HCT116 (cell line): ENCODE measurements around the gene TP53TG5. TPM values are rescaled to one million over a fixed set of nuclear protein-coding genes. Genes with fewer than 3 reads are reported as not detected.

Experiments
- ATAC-seq: fragments of 200-7000 bp; cut with Tn5 transposase; 2 replicates; pipeline ENCODE4 v1.9.1; 2020; ENCODE audit warnings: mild to moderate bottlenecking, moderate library complexity
- BruUV-seq: library from RNA; stranded (reverse); fragments of 400-500 nt; replicated peaks from 2 replicates; lab custom pipeline; 2021; lab: Mats Ljungman, UMichigan
- CTCF ChIA-PET: fragments of 300-600 bp; sonication (Branson Sonifier 250); formaldehyde crosslinking; loops from one replicate; lab custom pipeline; 2021; ENCODE audit warnings: antibody characterized with exemption; lab: Charles Lee
- POLR2A ChIA-PET: fragments of 300-600, 350-600 bp; sonication (Branson Sonifier 250); formaldehyde crosslinking; loops from one replicate; lab custom pipeline; 2021; ENCODE audit warnings: antibody characterized with exemption; lab: Charles Lee
- RAD21 ChIA-PET, 2 experiments: fragments of 300-600 bp; sonication (Branson Sonifier 250); formaldehyde crosslinking; loops; one replicate each; lab custom pipeline; 2023; ENCODE audit warnings: low total read pairs in 2 of 2; ENCODE audit not compliant: uncharacterized antibody in 2 of 2, unreplicated experiment in 2 of 2, low non-redundant PET in 1 of 2; lab: Charles Lee
- DNase-seq: peaks from one replicate; pipeline ENCODE4 v3.0.0-alpha.2; 2010; ENCODE audit warnings: low read depth, low spot score
- H2AFZ ChIP-seq: fragments of 200-600 bp; shearing (Covaris generic), sonication (generic); 2 replicates; pipeline ENCODE4 v1.6.1; 2017; ENCODE audit warnings: low read depth, mixed run types, mixed read lengths, antibody characterized with exemption, low read length; ENCODE audit not compliant: poor library complexity, severe bottlenecking
- H3K27ac ChIP-seq: 2 replicates; pipeline ENCODE4 v1.5.1; 2012; ENCODE audit warnings: low read depth, low read length
- H3K27me3 ChIP-seq: fragments of 200-600 bp; sonication (generic); 2 replicates; pipeline ENCODE4 v1.6.1; 2016; ENCODE audit warnings: mixed run types, low read length, mixed read lengths; ENCODE audit not compliant: insufficient read depth
- H3K36me3 ChIP-seq, 2 experiments: fragments of 200-500 bp in 1 of 2; fragments of 200-600 bp in 1 of 2; sonication (Bioruptor generic) in 1 of 2; sonication (generic) in 1 of 2; 2 replicates each; pipeline versions ENCODE4 v1.5.1 to v1.6.1; 2014 to 2016; ENCODE audit warnings: low read length in 2 of 2, inconsistent platforms in 1 of 2, mixed read lengths in 1 of 2, mixed run types in 1 of 2; ENCODE audit not compliant: insufficient read depth in 2 of 2, control insufficient read depth in 1 of 2
- H3K4me1 ChIP-seq, 2 experiments: fragments of 200-600 bp in 1 of 2; sonication (generic) in 1 of 2; 2 replicates each; pipeline versions ENCODE4 v1.5.1 to v1.6.1; 2012 to 2017; ENCODE audit warnings: low read length in 2 of 2, inconsistent platforms in 1 of 2, mild to moderate bottlenecking in 1 of 2, mixed read lengths in 1 of 2, mixed run types in 1 of 2, moderate library complexity in 1 of 2; ENCODE audit not compliant: insufficient read depth in 2 of 2, control insufficient read depth in 1 of 2
- H3K4me2 ChIP-seq: fragments of 200-600 bp; sonication (generic); 2 replicates; pipeline ENCODE4 v1.6.1; 2017; ENCODE audit warnings: mixed run types, low read length, mixed read lengths
- H3K4me3 ChIP-seq, 2 experiments: fragments of 200-600 bp in 1 of 2; sonication (generic) in 1 of 2; replicated peaks in 1 of 2; 2 replicates each; pipeline ENCODE4 v1.5.1; 2011 to 2016; ENCODE audit warnings: low read length in 2 of 2, control low read depth in 1 of 2, low read depth in 1 of 2, mild to moderate bottlenecking in 1 of 2, mixed read lengths in 1 of 2, mixed run types in 1 of 2
- H3K79me2 ChIP-seq: fragments of 200-600 bp; sonication (generic); 2 replicates; pipeline ENCODE4 v1.6.1; 2017; ENCODE audit warnings: mild to moderate bottlenecking, mixed run types, low read length, moderate library complexity, mixed read lengths; ENCODE audit not compliant: insufficient read depth
- H3K9ac ChIP-seq: fragments of 200-600 bp; sonication (generic); 2 replicates; pipeline ENCODE4 v1.6.1; 2016; ENCODE audit warnings: low read length, mixed read lengths
- H3K9me2 ChIP-seq: fragments of 200-600 bp; sonication (generic), shearing (Covaris generic); 2 replicates; pipeline ENCODE4 v1.6.1; 2017; ENCODE audit warnings: mixed run types, mild to moderate bottlenecking, moderate library complexity; ENCODE audit not compliant: insufficient read depth
- H3K9me3 ChIP-seq, 2 experiments: fragments of 200-500 bp in 1 of 2; fragments of 200-600 bp in 1 of 2; sonication (Bioruptor generic) in 1 of 2; sonication (generic) in 1 of 2; 2 replicates each; pipeline ENCODE4 v1.6.1; 2014 to 2017; ENCODE audit warnings: low read length in 2 of 2, mixed read lengths in 2 of 2, inconsistent platforms in 1 of 2, low read depth in 1 of 2, mild to moderate bottlenecking in 1 of 2, mixed run types in 1 of 2, moderate library complexity in 1 of 2; ENCODE audit not compliant: control insufficient read depth in 1 of 2, insufficient read depth in 1 of 2
- H4K20me1 ChIP-seq: fragments of 200-600 bp; sonication (generic), shearing (Covaris generic); 2 replicates; pipeline ENCODE4 v1.6.1; 2017; ENCODE audit warnings: mixed run types, mild to moderate bottlenecking, moderate library complexity; ENCODE audit not compliant: insufficient read depth
- EGR1 ChIP-seq: IDR thresholded peaks from 2 replicates; pipeline ENCODE4 v1.6.1; 2012; ENCODE audit warnings: low read depth
- POLR2A ChIP-seq: IDR thresholded peaks from 2 replicates; pipeline ENCODE4 v1.7.0; 2011; ENCODE audit warnings: borderline replicate concordance; ENCODE audit not compliant: insufficient read depth, insufficient read length; ENCODE audit errors: extremely low read depth
- POLR2AphosphoS5 ChIP-seq: IDR thresholded peaks from 2 replicates; pipeline ENCODE4 v1.6.1; 2011; ENCODE audit warnings: mild to moderate bottlenecking, low read depth, low read length, moderate library complexity
- SRF ChIP-seq: IDR thresholded peaks from 2 replicates; pipeline ENCODE4 v1.6.1; 2012; ENCODE audit warnings: low read depth
- intact Hi-C: fragments of 100-400 bp; cut with micrococcal nuclease; formaldehyde crosslinking; loops from 2 replicates; pipeline ENCODE4 v1.10.0; 2022
- total RNA-seq: library from RNA; stranded (reverse); gene quantifications from one replicate; pipeline ENCODE4 v1.2.1, GENCODE V29; 2021; ENCODE audit not compliant: unreplicated experiment

TP53TG5 gene
- total RNA-seq, 1 experiment from 2014 or later: 0.76 TPM

DNA sequence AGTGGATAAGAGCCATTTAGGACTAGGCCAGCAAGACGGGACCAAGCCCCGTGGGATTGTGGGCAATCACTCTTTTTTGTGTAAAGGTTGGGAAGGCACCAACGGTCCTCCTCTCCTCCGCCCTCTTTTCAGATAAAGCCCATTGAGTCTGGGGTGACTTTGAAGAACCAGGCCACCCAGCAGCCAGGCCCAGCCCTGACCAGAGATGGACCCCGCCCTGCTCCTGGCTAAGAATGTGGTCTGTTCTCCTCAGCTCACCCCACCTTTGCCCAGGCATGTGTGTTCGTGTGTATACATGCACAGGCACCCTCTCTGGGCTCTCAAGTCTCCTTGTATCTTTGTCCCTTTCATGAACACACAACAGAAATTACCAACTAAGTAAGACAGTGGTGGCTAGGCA lies 39.0 kb downstream of the TP53TG5 start:
- Histone ChIP-seq H3K27ac (peak overlapping the region; percentile 84), H2AFZ (no peak overlapping the region), H3K27me3 (no peaks in the 10 kb centered on the region), H3K4me2 (peak overlapping the region; percentile 91), H4K20me1 (0 out of 2 replicates have a peak, but pooled peaks cover 3% of the 10 kb centered on the region), H3K9me3 (no peaks in the 10 kb centered on the region), H3K36me3 (peaks cover 6 to 26% of the 10 kb centered on the region in 2 experiments; a peak in 2 of 4 replicates), H3K9ac (peak overlapping the region; percentile 80), H3K9me2 (no peaks in the 10 kb centered on the region), H3K4me3 (peak overlapping the region in 1 of 2 experiments; percentile 14; a peak in 2 of 4 replicates), H3K79me2 (peaks cover 96% of the 10 kb centered on the region), H3K4me1 (peaks cover 77 to 88% of the 10 kb centered on the region in 2 experiments)
- DNase-seq (no peak), ATAC-seq (no peak)
- BruUV-seq: no TSS peak
- TF ChIP-seq EGR1: no peak
- no peak for TF ChIP-seq POLR2A
- no peak for TF ChIP-seq SRF
- CTCF ChIA-PET: interaction anchor here (1.5 kb wide), 2 partner anchors 27 to 98 kb away, joined by 3 to 4 read pairs; no protein-coding TSS in a partner anchor
- intact Hi-C loops: no loop called here
- POLR2A ChIA-PET: no interaction called here
- RAD21 ChIA-PET: no interaction called here

DNA sequence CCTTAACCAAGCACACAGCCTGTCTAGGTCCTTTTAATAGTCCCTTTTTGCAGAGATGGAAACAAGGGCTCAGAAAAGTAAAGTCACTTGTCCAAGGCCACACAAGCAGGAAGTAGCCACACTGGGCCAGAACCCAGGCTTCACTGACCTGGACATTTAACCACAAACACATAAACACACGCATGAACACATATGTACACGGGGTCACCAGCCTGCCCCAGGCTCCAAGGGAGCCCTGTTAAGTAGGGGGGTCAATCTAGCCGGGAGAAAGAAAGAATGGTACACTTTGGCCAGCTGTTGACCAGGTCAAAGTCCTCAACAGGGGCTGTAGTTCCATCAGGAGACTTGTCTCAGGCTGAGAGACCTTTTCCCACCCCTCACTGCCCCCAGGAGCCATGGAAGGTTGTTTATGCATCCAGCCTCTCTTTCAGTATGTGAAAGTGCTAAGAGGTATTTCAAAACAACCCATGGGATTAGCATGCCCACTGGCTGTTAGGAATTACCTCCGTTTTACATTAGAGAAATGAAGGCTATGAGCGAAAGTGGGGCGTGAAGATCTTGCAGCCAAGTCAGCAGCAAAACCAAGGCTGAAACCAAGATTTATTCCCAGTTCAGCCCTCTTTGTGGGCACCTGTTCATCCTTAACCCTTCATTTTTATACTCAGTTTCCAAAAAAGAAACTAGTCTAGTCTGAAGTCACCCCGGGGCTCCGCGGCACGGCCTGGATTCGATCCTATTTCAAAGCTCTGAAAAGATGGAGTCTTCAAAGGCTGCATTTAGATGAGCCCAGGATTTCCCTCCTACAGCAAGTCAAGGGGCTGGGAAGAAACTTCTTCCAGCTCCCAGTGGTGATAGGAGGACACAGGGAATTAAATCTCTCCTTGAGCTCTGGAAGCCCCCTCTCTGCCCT lies 39.7 kb downstream of the TP53TG5 start:
- Histone ChIP-seq H3K36me3 (peaks cover 6 to 26% of the 10 kb centered on the region in 2 experiments; a peak in 2 of 4 replicates), H3K4me3 (peak overlapping the region; percentile 2 to 45), H3K27ac (peak overlapping the region; percentile 84), H3K9me2 (no peaks in the 10 kb centered on the region), H3K4me2 (peak overlapping the region; percentile 91), H3K9ac (peak overlapping the region; percentile 80), H3K9me3 (no peaks in the 10 kb centered on the region), H2AFZ (no peak overlapping the region), H3K27me3 (no peaks in the 10 kb centered on the region), H3K79me2 (peaks cover 89% of the 10 kb centered on the region), H3K4me1 (peaks cover 70 to 81% of the 10 kb centered on the region in 2 experiments), H4K20me1 (0 out of 2 replicates have a peak, but pooled peaks cover 3% of the 10 kb centered on the region)
- ChIA-PET POLR2A (interaction anchor here (0.6 to 3.8 kb wide), 3 partner anchors 8 to 85 kb away, joined by 3 to 24 read pairs (median 8); no protein-coding TSS in a partner anchor), RAD21 (interaction anchor here in 1 of 2 experiments (1.5 kb wide), 1 partner anchor 12 kb away, joined by 3 read pairs; no protein-coding TSS in a partner anchor), CTCF (interaction anchor here (1.2 to 1.5 kb wide), 3 partner anchors 27 to 98 kb away, joined by 3 to 4 read pairs (median 3); no protein-coding TSS in a partner anchor)
- no peak for TF ChIP-seq POLR2A
- TF ChIP-seq POLR2AphosphoS5: 0 out of 2 replicates have a peak, but pooled peaks have one; percentile 8
- intact Hi-C loops: no loop called here
- ATAC-seq: peak; percentile 0; the same call in 1 of the 2 replicates
- no TSS peak for BruUV-seq
- DNase-seq: no peak
